NCI-H1417 treated with DMSO at 0.1 percent for 48 hours (cell line): ENCODE results near the gene CDKN2B-AS1.

Experiments
- DNase-seq: peaks from one replicate; lab custom pipeline; 2025; lab: John Stamatoyannopoulos, UW

The CDKN2B-AS1 gene

GRCh38 chr9:22117511-22118384 is 123.2 kb downstream of the CDKN2B-AS1 start:
- DNase-seq, result no peak

- no peak for DNase-seq
These were observed 124.4 kb downstream of the CDKN2B-AS1 start for GRCh38 chr9:22118810-22119521.

GRCh38 chr9:22119522-22120158 is 125.0 kb downstream of the CDKN2B-AS1 start:
- no peak for DNase-seq

- no peak for DNase-seq
These were observed 125.6 kb downstream of the CDKN2B-AS1 start for GRCh38 chr9:22120159-22120549.

GRCh38 chr9:22120595-22120994 is 126.0 kb downstream of the CDKN2B-AS1 start:
- DNase-seq, result no peak

- DNase-seq, result no peak
These were observed 129.8 kb downstream of the CDKN2B-AS1 start for GRCh38 chr9:22124263-22125011.

- no peak for DNase-seq
These were observed 134.5 kb downstream of the CDKN2B-AS1 start for GRCh38 chr9:22129133-22129532.

GRCh38 chr9:22129633-22130032 is 135.0 kb downstream of the CDKN2B-AS1 start:
- DNase-seq, result no peak

- no peak for DNase-seq
These were observed 137.2 kb downstream of the CDKN2B-AS1 start for GRCh38 chr9:22131817-22132216.

GRCh38 chr9:22134390-22134789 is 139.8 kb downstream of the CDKN2B-AS1 start:
- DNase-seq, result no peak

GRCh38 chr9:22136461-22137096 is 142.0 kb downstream of the CDKN2B-AS1 start:
- DNase-seq, result no peak

- no peak for DNase-seq
These were observed 144.5 kb downstream of the CDKN2B-AS1 start for GRCh38 chr9:22138956-22139660.

- DNase-seq, result no peak
These were observed 147.3 kb downstream of the CDKN2B-AS1 start for GRCh38 chr9:22141908-22142307.

GRCh38 chr9:22142671-22143070 is 148.1 kb downstream of the CDKN2B-AS1 start:
- DNase-seq, result no peak

- no peak for DNase-seq
These were observed 149.4 kb downstream of the CDKN2B-AS1 start for GRCh38 chr9:22143799-22144625.

- DNase-seq, result no peak
These were observed 152.0 kb downstream of the CDKN2B-AS1 start for GRCh38 chr9:22146604-22147003.

GRCh38 chr9:22147813-22148527 is 153.4 kb downstream of the CDKN2B-AS1 start:
- DNase-seq, result no peak

GRCh38 chr9:22148528-22148875 is 153.9 kb downstream of the CDKN2B-AS1 start:
- no peak for DNase-seq

- DNase-seq, result no peak
These were observed 154.5 kb downstream of the CDKN2B-AS1 start for GRCh38 chr9:22148876-22149637.
